Thymus (tissue), 11 donors: ENCODE results near the gene SGCA. TPM values are rescaled to one million over a fixed set of nuclear protein-coding genes. Genes with fewer than 3 reads are reported as not detected.

ENCODE experiments used
- DNase-seq, 9 donors: peaks; one replicate each; pipeline ENCODE4 v3.0.0-alpha.2; 2013; ENCODE audit warnings: low spot score in 9 of 9, low read depth in 6 of 9, missing footprints in 1 of 9
- H3K27ac ChIP-seq, 2 donors: one replicate each; pipeline ENCODE4 v1.5.1; 2013; ENCODE audit warnings: control low read depth in 1 of 2, low read depth in 1 of 2, low read length in 1 of 2, mild to moderate bottlenecking in 1 of 2, moderate library complexity in 1 of 2
- H3K27me3 ChIP-seq, 2 donors: one replicate each; pipeline ENCODE4 v1.5.1; 2013; ENCODE audit warnings: low read length in 1 of 2; ENCODE audit not compliant: control insufficient read depth in 2 of 2, insufficient read depth in 1 of 2
- H3K36me3 ChIP-seq, 2 donors: one replicate each; pipeline ENCODE4 v1.5.1; 2013; ENCODE audit warnings: low read length in 1 of 2, mild to moderate bottlenecking in 1 of 2, moderate library complexity in 1 of 2; ENCODE audit not compliant: control insufficient read depth in 2 of 2, insufficient read depth in 2 of 2
- H3K4me1 ChIP-seq, 2 donors: one replicate each; pipeline ENCODE4 v1.5.1; 2013; ENCODE audit warnings: low read length in 2 of 2; ENCODE audit not compliant: control insufficient read depth in 2 of 2, insufficient read depth in 2 of 2
- H3K4me3 ChIP-seq, 2 donors: one replicate each; pipeline ENCODE4 v1.5.1; 2013; ENCODE audit warnings: low read length in 2 of 2, control low read depth in 1 of 2, mild to moderate bottlenecking in 1 of 2
- H3K9me3 ChIP-seq, 2 donors: one replicate each; pipeline ENCODE4 v1.5.1; 2013; ENCODE audit warnings: low read length in 1 of 2, mild to moderate bottlenecking in 1 of 2; ENCODE audit not compliant: control insufficient read depth in 2 of 2, insufficient read depth in 1 of 2
- WGBS: extraction: QIAGEN DNeasy Blood & Tissue Kit; methylation state at CpG from one replicate; pipeline ENCODE4 v1.1.7; 2013; 5-methylcytosine and 5-hydroxymethylcytosine counted together
- polyA plus RNA-seq: library from polyadenylated mRNA; stranded (reverse); fragments of 200-250 nt; gene quantifications from one replicate; pipeline ENCODE4 v1.2.3, GENCODE V29; 2013
- total RNA-seq: library from RNA; stranded (reverse); fragments of 120-200 nt; gene quantifications from one replicate; pipeline ENCODE4 v1.2.4, GENCODE V29; 2013
- donor health status: healthy.

The SGCA gene
- total and polyA plus RNA-seq, 2 donors, result 1.7 to 5.4 TPM

- Histone ChIP-seq H3K4me1 (no peaks in the 10 kb centered on the region), H3K27ac (no peak overlapping the region), H3K4me3 (no peak overlapping the region), H3K9me3 (no peaks in the 10 kb centered on the region), H3K27me3 (peaks cover under 1 to 10% of the 10 kb centered on the region in 2 donors), H3K36me3 (no peaks in the 10 kb centered on the region)
- no peak for DNase-seq
- WGBS, result 89% methylated on average over 21 of the region's 21 CpGs
Measured at GRCh38 chr17:50191359-50192143, 25.7 kb downstream of the SGCA start.

- Histone ChIP-seq H3K27ac (no peak overlapping the region), H3K9me3 (no peaks in the 10 kb centered on the region), H3K4me3 (no peak overlapping the region), H3K36me3 (no peaks in the 10 kb centered on the region), H3K4me1 (no peaks in the 10 kb centered on the region), H3K27me3 (peaks cover 4 to 16% of the 10 kb centered on the region in 2 donors)
- 94% methylated on average over 4 of the region's 4 CpGs for WGBS
- DNase-seq, result no peak
Measured at GRCh38 chr17:50192144-50192617, 26.4 kb downstream of the SGCA start.

DNA sequence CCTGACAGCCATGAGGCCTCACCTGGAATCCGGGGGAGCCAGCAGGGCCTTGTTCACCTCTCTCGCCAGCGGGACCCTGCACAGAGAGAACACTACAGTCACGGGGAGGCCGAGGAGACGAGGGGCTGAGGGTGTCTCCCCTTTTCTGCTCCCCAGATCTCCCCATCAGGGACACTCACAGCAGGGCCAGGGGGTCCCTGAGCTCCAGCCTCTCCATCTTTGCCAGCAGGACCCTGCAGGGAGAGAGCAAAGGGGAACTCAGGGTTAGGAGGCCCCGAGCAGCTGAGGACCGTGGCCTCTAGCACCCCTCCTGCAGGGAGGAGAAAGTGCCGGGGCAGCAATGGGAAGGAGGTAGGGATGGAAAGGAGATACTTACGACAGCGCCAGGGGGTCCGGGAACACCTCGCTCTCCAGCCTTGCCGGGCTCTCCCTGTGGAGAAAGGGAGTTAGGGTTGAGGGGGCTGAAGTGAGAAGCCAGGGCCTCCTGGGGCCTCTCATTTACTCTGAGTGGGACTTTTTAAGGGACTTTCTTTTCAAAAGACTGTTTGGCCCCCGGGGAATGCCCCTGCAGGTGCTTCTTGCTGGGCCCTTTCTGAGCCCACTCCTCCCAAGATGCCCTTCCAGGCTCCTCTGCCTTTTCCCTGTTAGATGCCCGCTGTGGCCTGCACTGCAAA is 26.9 kb downstream of the SGCA start:
- no peak overlapping the region for H3K4me3 ChIP-seq
- no peak for DNase-seq
- no peaks in the 10 kb centered on the region for H3K36me3 ChIP-seq
- H3K4me1 ChIP-seq, result no peaks in the 10 kb centered on the region
- no peaks in the 10 kb centered on the region for H3K9me3 ChIP-seq
- peaks cover 4 to 22% of the 10 kb centered on the region in 2 donors for H3K27me3 ChIP-seq
- H3K27ac ChIP-seq, result no peak overlapping the region
- 93% methylated on average over 16 of the region's 16 CpGs for WGBS

- 84% methylated on average over 25 of the region's 25 CpGs for WGBS
- no peak overlapping the region for H3K27ac ChIP-seq
- no peak overlapping the region for H3K4me3 ChIP-seq
- H3K9me3 ChIP-seq, result peaks cover 0 to 1% of the 10 kb centered on the region in 2 donors
- peaks cover 0 to 2% of the 10 kb centered on the region in 2 donors for H3K4me1 ChIP-seq
- no peaks in the 10 kb centered on the region for H3K36me3 ChIP-seq
- H3K27me3 ChIP-seq, result peaks cover 7 to 35% of the 10 kb centered on the region in 2 donors
- no peak for DNase-seq
Measured at GRCh38 chr17:50194140-50194933, 28.5 kb downstream of the SGCA start.

DNA sequence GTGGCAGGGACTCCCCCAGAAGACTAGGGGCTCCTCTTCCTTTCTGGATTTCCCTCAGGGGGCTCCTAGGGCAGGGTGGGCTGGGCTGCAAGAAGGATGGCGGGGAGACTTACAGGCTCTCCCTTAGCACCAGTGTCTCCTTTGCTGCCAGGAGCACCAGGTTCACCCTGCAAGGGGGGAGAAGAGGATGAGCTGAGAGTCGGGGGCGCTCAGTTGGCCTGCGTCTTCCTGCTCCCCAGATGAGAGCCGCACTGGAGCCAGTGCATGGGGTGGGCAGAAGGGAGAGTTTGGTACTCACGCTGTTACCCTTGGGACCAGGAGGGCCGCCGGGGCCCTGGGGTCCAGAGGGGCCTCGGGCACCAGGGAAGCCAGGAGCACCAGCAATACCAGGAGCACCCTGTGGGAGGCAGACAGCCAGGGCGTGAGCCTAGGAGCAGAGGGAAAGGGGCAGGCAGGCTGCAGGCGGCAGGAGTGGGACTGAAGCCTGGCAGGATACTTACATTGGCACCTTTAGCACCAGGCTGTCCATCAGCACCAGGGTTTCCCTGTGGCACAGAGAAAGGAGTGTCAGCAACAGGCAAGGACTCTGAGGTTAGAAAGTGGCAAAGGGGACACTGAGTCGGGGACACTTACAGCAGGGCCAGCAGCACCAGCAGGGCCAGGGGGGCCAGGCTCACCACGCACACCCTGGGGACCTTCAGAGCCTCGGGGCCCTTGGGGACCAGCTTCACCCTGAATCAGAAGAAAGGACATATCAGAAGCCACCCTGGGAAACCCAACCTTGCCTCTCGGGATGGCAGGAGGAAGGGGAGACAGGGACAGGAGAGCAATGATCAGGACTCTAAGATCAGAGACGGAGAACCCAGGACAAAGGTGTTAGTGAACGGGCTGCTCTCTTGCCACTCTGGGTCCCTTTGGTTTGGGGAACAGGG is 29.4 kb downstream of the SGCA start:
- WGBS, result 95% methylated on average over 17 of the region's 17 CpGs
- Histone ChIP-seq H3K36me3 (no peaks in the 10 kb centered on the region), H3K4me1 (peaks cover 5 to 10% of the 10 kb centered on the region in 2 donors), H3K27ac (no peak overlapping the region), H3K4me3 (no peak overlapping the region), H3K27me3 (peaks cover 15 to 44% of the 10 kb centered on the region in 2 donors), H3K9me3 (peaks cover 0 to 2% of the 10 kb centered on the region in 2 donors)
- no peak for DNase-seq

DNA sequence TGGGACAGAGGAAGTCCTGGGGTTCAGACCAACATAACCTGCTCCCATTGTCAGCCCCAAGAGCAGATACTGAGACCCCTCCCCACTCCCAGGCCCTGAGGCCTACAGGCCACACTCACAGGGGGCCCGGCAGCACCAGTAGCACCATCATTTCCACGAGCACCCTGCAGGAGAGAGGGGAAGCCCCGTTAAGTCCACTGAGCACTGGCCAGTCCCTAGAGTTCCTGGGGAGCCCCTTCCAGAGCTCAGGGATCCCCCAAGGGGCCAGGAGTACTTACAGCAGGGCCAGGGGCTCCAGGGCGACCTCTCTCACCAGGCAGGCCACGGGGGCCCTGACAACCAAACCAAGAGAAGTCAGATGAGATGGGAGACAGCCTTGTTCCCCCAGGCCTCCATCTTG is 30.2 kb downstream of the SGCA start:
- WGBS, result 88% methylated on average over 5 of the region's 5 CpGs
- Histone ChIP-seq H3K9me3 (peaks cover 0 to 2% of the 10 kb centered on the region in 2 donors), H3K27ac (no peak overlapping the region), H3K36me3 (no peaks in the 10 kb centered on the region), H3K4me3 (no peak overlapping the region), H3K27me3 (peaks cover 21 to 52% of the 10 kb centered on the region in 2 donors), H3K4me1 (peaks cover 11 to 18% of the 10 kb centered on the region in 2 donors)
- no peak for DNase-seq

GRCh38 chr17:50196826-50197225 is 31.0 kb downstream of the SGCA start:
- no peak for DNase-seq
- H3K4me1 ChIP-seq, result peaks cover 11 to 20% of the 10 kb centered on the region in 2 donors
- peaks cover 0 to 3% of the 10 kb centered on the region in 2 donors for H3K9me3 ChIP-seq
- no peak overlapping the region for H3K4me3 ChIP-seq
- peaks cover 29 to 58% of the 10 kb centered on the region in 2 donors for H3K27me3 ChIP-seq
- H3K36me3 ChIP-seq, result no peaks in the 10 kb centered on the region
- H3K27ac ChIP-seq, result no peak overlapping the region
- 96% methylated on average over 6 of the region's 6 CpGs for WGBS

DNA sequence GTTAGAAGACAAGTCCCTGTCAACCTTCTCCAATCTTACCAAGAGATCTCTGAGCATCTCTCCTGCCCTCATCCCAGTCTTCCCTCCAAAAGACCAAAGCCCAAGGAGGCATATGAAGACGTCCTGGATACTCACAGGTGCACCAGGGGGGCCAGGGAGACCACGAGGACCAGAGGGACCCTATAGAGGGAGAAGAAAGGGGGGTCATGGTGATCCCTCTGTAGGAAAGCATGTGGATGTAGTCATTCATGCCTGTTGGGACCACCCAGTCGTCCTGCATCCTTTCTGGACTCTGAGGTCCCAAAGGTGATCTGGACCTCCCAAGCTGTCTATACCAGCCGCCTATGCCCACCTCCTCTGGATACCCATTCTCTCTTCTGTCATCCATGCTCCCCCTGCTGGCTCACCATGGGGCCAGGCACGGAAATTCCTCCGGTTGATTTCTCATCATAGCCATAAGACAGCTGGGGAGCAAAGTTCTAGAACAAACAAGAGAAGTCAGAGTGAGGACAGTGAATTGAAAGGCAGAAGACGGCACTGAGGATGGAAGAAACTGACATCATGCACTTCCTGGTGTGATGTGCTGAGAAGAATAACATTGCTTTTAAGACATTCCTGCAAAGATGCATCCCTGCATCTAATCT is 32.3 kb downstream of the SGCA start:
- WGBS, result 30% methylated on average over 7 of the region's 7 CpGs
- H3K4me3 ChIP-seq, result no peak overlapping the region
- H3K27ac ChIP-seq, result no peak overlapping the region
- H3K4me1 ChIP-seq, result peaks cover 11 to 20% of the 10 kb centered on the region in 2 donors
- peaks cover 0 to 3% of the 10 kb centered on the region in 2 donors for H3K9me3 ChIP-seq
- peak in 4 of 9 donors; percentile 50 to 74 (median 55) for DNase-seq
- H3K36me3 ChIP-seq, result no peaks in the 10 kb centered on the region
- H3K27me3 ChIP-seq, result peaks cover 40 to 69% of the 10 kb centered on the region in 2 donors
